Measurements from ENCODE around the gene MYADM.

MYADM gene

GRCh38 chr19:53906211-53907192, 38.8 kb downstream of the MYADM start:
- no peaks in the 10 kb centered on the region for H3K36me3 ChIP-seq (ENCODE audit: control insufficient read depth, insufficient read depth, low read length)
- peak overlapping the region; percentile 44 for H2AFZ ChIP-seq
- peaks cover 9% of the 10 kb centered on the region for H3K4me1 ChIP-seq
- no peak overlapping the region for H3K27ac ChIP-seq
- no peak overlapping the region for H3K4me3 ChIP-seq (ENCODE audit: low read depth, low read length)
- no peaks in the 10 kb centered on the region for H3K9me3 ChIP-seq (ENCODE audit: control insufficient read depth, low read length)
- peak; percentile 90 for TF ChIP-seq CTCF (IDR thresholded peaks at IDR 0.05)
- H3K9ac ChIP-seq, result no peak overlapping the region
- no peaks in the 10 kb centered on the region for H3K79me2 ChIP-seq
- H3K27me3 ChIP-seq (ENCODE audit: control insufficient read depth, insufficient read depth, low read length), result peaks cover 7% of the 10 kb centered on the region
- H3K4me2 ChIP-seq (ENCODE audit: low read length), result no peak overlapping the region

DNA sequence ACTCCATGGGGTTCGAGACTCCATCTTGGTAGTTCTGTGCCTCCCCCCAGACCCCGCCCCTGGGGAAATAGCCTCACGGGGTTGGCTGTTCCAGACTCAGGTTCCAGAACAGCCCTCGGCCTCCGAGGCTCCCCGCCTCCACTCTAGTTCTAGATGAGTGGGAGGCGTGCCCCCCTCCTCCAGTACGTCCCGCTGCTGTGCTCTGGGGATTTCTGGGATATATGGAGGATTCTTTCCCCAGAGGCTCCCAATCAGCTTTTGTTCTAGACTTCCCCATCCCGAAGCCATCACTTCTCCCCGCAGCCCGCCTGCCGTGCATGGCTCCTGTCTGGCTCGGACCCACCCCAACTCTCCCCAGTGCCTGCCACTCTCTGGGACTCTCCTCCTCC, 39.5 kb downstream of the MYADM start:
- Histone ChIP-seq H3K4me3 (ENCODE audit: low read depth, low read length) (no peak overlapping the region), H3K9ac (no peak overlapping the region), H3K27ac (no peak overlapping the region)

GRCh38 chr19:53907690-53908089, 40.0 kb downstream of the MYADM start:
- no peaks in the 10 kb centered on the region for H3K36me3 ChIP-seq (ENCODE audit: control insufficient read depth, insufficient read depth, low read length)
- no peak overlapping the region for H3K4me2 ChIP-seq (ENCODE audit: low read length)
- no peak overlapping the region for H3K4me3 ChIP-seq (ENCODE audit: low read depth, low read length)
- H3K4me1 ChIP-seq, result peaks cover 9% of the 10 kb centered on the region
- no peak overlapping the region for H3K9ac ChIP-seq
- H3K79me2 ChIP-seq, result no peaks in the 10 kb centered on the region
- no peak overlapping the region for H3K27ac ChIP-seq
- TF ChIP-seq CTCF (IDR thresholded peaks at IDR 0.05), result no peak
- peak overlapping the region; percentile 70 for H2AFZ ChIP-seq
- no peaks in the 10 kb centered on the region for H3K9me3 ChIP-seq (ENCODE audit: control insufficient read depth, low read length)
- H3K27me3 ChIP-seq (ENCODE audit: control insufficient read depth, insufficient read depth, low read length), result peaks cover 7% of the 10 kb centered on the region

More for the DNA sequence above, 39.5 kb downstream of the MYADM start:
- Histone ChIP-seq H2AFZ (no peak overlapping the region), H3K9me3 (ENCODE audit: control insufficient read depth, low read length) (no peaks in the 10 kb centered on the region), H3K27me3 (ENCODE audit: control insufficient read depth, insufficient read depth, low read length) (peaks cover 7% of the 10 kb centered on the region), H3K79me2 (no peaks in the 10 kb centered on the region), H3K36me3 (ENCODE audit: control insufficient read depth, insufficient read depth, low read length) (no peaks in the 10 kb centered on the region), H3K4me2 (ENCODE audit: low read length) (no peak overlapping the region), H3K4me1 (peaks cover 9% of the 10 kb centered on the region)
- no peak for TF ChIP-seq CTCF (IDR thresholded peaks at IDR 0.05)

DNA sequence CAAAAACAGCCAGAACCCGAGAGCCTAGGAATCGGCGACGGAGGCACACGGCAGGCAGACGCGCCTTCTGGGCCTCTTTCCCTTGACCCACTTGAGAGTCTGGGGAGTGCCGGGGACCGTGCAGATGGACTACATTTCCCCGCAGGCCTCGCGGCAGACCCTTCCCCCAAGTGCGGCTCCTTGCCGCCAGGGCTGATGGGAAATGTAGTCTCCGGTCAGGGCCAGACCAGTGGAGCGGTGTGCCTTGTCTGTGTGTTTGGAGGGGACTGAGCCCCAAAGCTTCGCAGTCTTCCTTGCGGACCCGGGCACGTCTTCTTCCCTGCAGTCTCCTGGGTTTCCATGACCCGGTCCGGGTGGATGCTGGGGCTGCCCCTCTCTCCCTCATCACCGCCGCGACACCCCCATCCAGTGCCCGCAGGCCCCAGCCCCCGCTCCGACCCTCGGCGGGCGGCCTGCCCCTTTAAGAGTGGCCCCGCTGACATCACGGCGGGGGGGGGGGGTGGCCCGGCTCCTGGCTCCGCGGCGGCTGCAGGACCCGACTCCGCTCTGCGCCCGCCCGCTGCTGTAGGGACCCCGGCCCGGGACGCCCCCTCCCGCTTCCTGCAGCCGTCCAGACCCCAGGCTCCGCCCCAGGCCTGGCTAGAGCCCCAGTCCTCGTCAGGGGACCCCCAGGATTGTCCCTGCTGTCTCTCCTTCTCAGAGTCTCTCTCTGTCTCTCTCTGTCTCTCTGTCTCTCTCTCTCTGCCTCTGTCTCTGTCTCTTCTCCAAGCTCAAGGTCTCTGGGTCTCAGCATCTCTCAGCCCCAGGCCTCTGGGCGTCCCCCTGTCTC, 40.6 kb downstream of the MYADM start:
- peaks cover 9% of the 10 kb centered on the region for H3K4me1 ChIP-seq
- H3K9ac ChIP-seq, result no peak overlapping the region
- no peak overlapping the region for H3K4me3 ChIP-seq (ENCODE audit: low read depth, low read length)
- H3K27me3 ChIP-seq (ENCODE audit: control insufficient read depth, insufficient read depth, low read length), result peaks cover 7% of the 10 kb centered on the region
- no peak overlapping the region for H3K27ac ChIP-seq
- no peaks in the 10 kb centered on the region for H3K79me2 ChIP-seq
- no peak overlapping the region for H3K4me2 ChIP-seq (ENCODE audit: low read length)
- no peak for TF ChIP-seq CTCF (IDR thresholded peaks at IDR 0.05)
- H3K36me3 ChIP-seq (ENCODE audit: control insufficient read depth, insufficient read depth, low read length), result no peaks in the 10 kb centered on the region
- peak overlapping the region; percentile 70 for H2AFZ ChIP-seq
- H3K9me3 ChIP-seq (ENCODE audit: control insufficient read depth, low read length), result no peaks in the 10 kb centered on the region

Data from parathyroid adenoma (tissue), 2 donors.